GF-D8 (cell line): ENCODE measurements around the gene PHLPP1.

ENCODE experiments used
- DNase-seq: peaks from one replicate; lab custom pipeline; 2025; lab: John Stamatoyannopoulos, UW

Gene PHLPP1

GRCh38 chr18:62984656-62985315 lies 269.4 kb downstream of the PHLPP1 start:
- no peak for DNase-seq

GRCh38 chr18:62986490-62986889 lies 271.1 kb downstream of the PHLPP1 start:
- DNase-seq = no peak

- no peak for DNase-seq
Measured at GRCh38 chr18:62987055-62987830, 271.9 kb downstream of the PHLPP1 start.

- no peak for DNase-seq
Measured at GRCh38 chr18:62987859-62988258, 272.5 kb downstream of the PHLPP1 start.

GRCh38 chr18:62988471-62988870 lies 273.1 kb downstream of the PHLPP1 start:
- no peak for DNase-seq

GRCh38 chr18:62989195-62989594 lies 273.9 kb downstream of the PHLPP1 start:
- DNase-seq = no peak

- no peak for DNase-seq
Measured at GRCh38 chr18:62990653-62991052, 275.3 kb downstream of the PHLPP1 start.

GRCh38 chr18:62991389-62991788 lies 276.0 kb downstream of the PHLPP1 start:
- DNase-seq = no peak

GRCh38 chr18:62991959-62992358 lies 276.6 kb downstream of the PHLPP1 start:
- no peak for DNase-seq

- DNase-seq = no peak
Measured at GRCh38 chr18:62992877-62993365, 277.6 kb downstream of the PHLPP1 start.

- no peak for DNase-seq
Measured at GRCh38 chr18:62996566-62996965, 281.2 kb downstream of the PHLPP1 start.

- no peak for DNase-seq
Measured at GRCh38 chr18:62997076-62997475, 281.7 kb downstream of the PHLPP1 start.

GRCh38 chr18:62998443-62998842 lies 283.1 kb downstream of the PHLPP1 start:
- DNase-seq = no peak

GRCh38 chr18:62999392-62999791 lies 284.1 kb downstream of the PHLPP1 start:
- no peak for DNase-seq

GRCh38 chr18:62999921-63000320 lies 284.6 kb downstream of the PHLPP1 start:
- no peak for DNase-seq

- DNase-seq = no peak
Measured at GRCh38 chr18:63000839-63001238, 285.5 kb downstream of the PHLPP1 start.

GRCh38 chr18:63001861-63002260 lies 286.5 kb downstream of the PHLPP1 start:
- no peak for DNase-seq

GRCh38 chr18:63002305-63002704 lies 287.0 kb downstream of the PHLPP1 start:
- DNase-seq = no peak

- DNase-seq = no peak
Measured at GRCh38 chr18:63002803-63003445, 287.6 kb downstream of the PHLPP1 start.

- DNase-seq = no peak
Measured at GRCh38 chr18:63003899-63004298, 288.6 kb downstream of the PHLPP1 start.

GRCh38 chr18:63004466-63005089 lies 289.2 kb downstream of the PHLPP1 start:
- DNase-seq = no peak

GRCh38 chr18:63005306-63005705 lies 290.0 kb downstream of the PHLPP1 start:
- no peak for DNase-seq
